Stimulated activated CD8-positive, alpha-beta memory T cell treated with anti-CD3 and anti-CD28 coated beads, Interleukin-12 subunit alpha, Interleukin-12 subunit beta, amount 100 ng/mL, for 1 hour (primary cell): ENCODE results near the gene LYG1.

Experiments
- DNase-seq: peaks from one replicate; pipeline ENCODE4 v3.0.0-alpha.2; 2020; ENCODE audit warnings: low read depth

LYG1 gene

DNA sequence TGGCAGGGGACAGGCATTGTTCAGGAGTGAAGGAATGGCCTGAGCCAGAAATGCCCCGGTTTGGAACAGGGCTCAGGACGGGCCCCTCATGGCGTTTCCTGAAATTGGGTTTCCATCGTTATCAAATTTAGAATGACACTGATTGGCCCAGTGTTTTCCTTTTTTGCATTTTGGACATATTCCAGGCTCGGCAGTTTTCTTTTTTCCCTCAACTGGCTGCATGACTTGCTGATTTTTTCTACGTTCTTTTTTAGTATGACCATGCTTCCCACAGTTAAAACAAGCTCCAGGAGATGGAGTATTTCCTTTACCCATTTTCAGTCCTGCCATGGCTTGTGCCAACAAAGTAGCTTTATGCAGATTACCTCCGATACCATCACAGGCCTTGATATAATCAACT lies 25.1 kb downstream of the LYG1 start:
- no peak for DNase-seq

DNA sequence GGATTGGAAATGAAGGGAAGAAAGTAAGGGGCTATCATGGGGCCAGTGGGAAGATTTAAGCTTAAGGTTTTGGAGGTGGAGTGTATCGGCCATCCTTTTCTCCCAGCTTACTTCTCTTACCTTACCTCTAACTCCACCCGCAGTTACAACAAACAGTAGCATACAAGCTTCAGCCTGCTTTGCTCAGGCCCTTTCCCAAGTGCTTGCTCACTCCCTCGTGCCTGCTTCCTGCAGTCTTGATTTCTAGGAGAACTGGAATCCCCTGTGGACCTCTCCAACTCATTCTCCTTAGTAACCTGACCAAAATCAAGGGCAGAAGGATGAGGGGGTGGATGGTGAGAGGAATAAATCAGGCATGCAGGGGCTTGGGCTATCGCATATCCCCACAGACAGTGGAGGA lies 39.8 kb downstream of the LYG1 start:
- DNase-seq = no peak

DNA sequence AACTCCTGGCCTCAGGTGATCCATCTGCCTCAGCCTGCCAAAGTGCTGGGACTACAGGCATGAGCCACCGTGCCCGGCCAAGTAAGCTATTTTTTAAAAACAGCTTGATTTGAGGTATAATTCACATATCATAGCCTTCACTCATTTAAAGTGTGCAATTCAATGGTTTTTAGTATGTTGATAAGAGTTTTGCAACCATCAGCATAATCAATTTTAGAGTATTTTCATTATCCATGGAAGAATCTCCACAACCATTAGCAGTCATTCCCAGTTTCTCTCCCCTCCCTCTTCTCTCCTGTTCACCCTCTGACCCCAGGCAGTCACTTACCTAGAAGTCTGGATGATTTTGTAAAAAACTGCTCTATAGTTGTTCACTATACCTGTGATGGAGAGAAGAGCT lies 40.8 kb downstream of the LYG1 start:
- no peak for DNase-seq

DNA sequence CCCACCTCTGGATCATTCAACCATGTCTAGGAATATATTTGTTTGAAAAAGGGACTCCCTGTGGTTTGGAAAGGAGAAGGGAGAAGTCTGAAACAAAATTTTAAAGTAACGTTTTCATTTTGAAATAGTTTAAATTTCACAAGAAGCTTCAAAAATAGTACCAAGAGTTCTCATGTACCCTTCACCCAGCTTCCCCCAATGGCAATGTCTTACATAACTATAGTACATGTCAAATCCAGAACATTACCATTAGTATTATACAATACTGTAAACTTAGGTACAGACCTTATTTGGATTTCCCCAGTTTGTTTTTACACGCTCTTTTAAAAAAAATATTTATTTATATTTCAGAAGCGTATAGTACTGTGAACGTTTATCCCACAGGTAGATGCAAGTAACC lies 41.5 kb downstream of the LYG1 start:
- DNase-seq = no peak

DNA sequence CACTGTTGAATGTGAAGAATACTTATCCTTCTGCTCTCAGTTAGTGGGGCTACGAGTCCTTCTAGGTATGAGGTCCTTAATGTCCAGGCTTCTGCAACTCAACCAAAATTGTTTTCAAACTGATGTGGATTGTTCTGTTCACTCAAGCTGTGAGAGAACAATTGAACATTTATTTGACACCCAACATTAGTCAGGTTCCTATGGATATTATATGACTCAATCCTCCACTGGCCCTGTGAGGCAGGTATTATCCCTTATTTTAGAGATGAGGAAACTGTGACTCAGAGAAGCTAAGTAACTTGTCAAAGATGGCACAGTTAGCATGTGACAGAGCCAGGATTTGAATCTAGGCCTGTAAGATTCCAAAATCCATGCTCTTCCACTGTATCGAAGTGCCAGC lies 44.3 kb downstream of the LYG1 start:
- no peak for DNase-seq

DNA sequence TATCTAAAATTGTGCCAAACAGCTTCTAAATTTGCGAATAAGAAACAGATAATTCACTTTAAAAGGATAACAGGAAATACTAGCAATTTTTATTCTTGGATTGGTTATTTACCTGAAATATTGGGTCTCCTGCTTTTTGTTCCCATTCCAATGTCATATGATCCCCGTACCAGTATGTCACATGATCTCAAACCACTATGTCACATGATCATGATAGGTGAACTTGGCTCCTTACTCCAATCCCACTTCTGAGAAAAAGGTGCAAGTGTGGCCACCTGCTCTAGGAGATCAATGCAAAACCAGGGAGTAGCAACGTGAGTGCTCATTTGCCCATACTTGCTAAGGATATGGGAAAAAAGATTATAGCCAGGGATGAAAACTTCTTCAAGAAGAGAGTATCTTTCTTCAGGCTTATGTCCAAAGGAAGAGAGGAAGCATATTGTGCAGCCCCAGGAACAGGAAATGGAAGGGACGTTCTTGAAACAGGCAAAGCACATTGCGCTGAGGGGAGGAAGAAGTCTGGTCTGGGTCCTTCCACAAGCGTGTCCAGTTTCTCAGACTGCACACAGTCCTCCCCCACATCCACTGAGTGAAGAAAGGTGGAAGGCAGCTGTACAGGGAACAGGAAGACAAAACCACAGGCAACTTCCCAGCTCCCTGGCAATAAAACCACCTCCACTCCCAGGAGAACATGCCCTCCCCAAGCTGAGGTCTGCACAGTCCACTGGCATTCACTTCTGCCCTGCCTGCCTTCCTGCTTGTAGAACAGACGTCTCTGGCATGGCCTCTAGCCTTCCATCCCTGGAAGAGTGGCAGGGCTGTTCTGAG lies 45.3 kb downstream of the LYG1 start, which contains the start of gene LYG2:
TSS of gene LYG2 (minus strand) at position 176 of the 828 bp plus-strand sequence. CDS start 1,406 bp downstream, outside the sequence.
- no peak for DNase-seq

DNA sequence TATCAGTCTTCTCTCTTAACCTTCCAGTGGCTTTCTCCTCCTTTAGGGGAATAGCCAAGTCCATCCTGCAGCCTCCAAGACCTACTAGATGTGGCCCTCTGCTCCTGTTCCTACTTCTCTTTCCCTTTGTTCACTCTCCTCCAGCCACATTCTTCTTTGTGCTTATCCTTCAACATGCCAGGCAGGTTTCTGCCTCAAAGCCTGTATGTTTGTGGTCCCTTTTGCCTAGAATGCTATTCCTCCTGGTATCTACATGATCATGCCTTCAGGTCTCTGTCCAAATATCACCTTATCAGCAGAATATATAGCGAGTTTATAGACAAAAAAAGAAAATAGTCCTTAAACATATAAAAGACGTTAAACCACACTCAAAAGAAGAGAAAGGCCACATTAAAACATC lies 51.0 kb downstream of the LYG1 start:
- no peak for DNase-seq

DNA sequence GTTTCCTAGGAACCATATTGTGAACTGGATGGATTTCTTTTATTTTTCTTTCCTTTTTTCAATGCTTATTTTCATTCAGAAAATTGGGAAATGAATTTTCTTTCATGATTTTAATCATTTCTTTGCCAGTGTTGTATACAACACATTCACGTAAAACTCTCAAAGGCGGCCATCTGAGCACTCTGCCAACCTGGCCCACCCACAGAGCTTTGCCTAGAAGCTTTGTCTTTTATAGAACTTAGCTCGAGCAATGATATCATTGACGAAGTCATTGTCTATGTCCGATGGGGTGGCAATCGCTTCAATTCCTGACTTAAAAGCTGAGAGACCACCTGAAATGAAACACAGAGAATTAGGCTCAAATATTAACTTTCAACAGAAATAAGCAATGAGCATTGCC lies 58.8 kb downstream of the LYG1 start:
- DNase-seq = no peak

DNA sequence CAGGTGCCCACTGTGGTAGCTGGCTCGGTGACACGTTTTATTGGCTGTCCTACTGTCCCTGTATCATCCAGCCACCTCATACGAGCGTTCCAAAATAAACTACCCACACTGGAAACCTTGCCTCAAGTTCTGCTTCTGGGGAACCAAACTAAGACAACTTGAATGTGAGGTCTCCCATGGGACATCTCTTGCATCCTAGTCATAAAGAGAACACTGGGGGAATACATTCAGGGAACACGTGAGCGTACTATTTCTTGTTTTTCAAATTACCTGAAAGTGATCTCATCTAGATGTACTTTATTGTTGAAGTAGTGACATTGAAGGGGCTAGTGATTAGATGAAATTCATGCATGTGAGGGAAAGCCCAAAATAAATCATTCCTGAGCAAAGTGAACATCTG lies 60.6 kb downstream of the LYG1 start:
- DNase-seq = no peak

DNA sequence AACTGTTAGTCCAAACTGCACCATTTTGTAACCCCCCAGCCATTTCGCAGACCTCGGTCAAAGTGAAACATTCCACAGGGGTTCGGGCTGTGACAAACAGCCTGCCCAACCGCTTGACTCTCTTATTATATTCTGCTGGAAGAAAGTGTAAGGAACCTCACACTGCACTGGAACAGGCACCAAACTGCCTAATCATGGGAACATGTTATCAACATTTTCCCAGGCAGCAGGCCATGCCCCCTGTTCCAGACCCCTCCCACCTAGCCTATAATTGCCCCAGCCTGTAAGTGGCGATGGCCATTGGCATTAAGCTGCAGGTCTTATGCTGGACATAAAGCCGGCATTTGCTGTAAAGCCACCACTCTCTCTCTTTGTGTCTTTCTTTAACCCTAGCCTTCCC lies 62.4 kb downstream of the LYG1 start:
- no peak for DNase-seq
